K562 (cell line): ENCODE measurements around the gene PPP6R3. TPM values are rescaled to one million over a fixed set of nuclear protein-coding genes. Genes with fewer than 3 reads are reported as not detected.

Experiments used
- ATF7 ChIP-seq: fragments of 450-650 bp; IDR thresholded peaks from 2 replicates; pipeline ENCODE4 v1.7.1; 2014; ENCODE audit warnings: mild to moderate bottlenecking, moderate library complexity
- KAT7 ChIP-seq: sonication (generic); formaldehyde crosslinking; IDR thresholded peaks from 2 replicates; pipeline ENCODE4 v1.8.0; 2022; ENCODE audit warnings: missing genetic modification reagents, mild to moderate bottlenecking, borderline replicate concordance
- NFE2L1 ChIP-seq: fragments of 450-650 bp; IDR thresholded peaks from 2 replicates; pipeline ENCODE4 v1.6.1; 2016; ENCODE audit warnings: missing genetic modification characterization, low read depth, mild to moderate bottlenecking, missing compliant biosample characterization, moderate library complexity, borderline replicate concordance
- RBM39 ChIP-seq: fragments of 200-400 bp; formaldehyde crosslinking; optimal IDR thresholded peaks from 2 replicates; pipeline ENCODE3; 2018; ENCODE audit warnings: low read depth, low read length
- SAFB2 ChIP-seq: fragments of 200-400 bp; formaldehyde crosslinking; IDR thresholded peaks from 2 replicates; pipeline ENCODE4 v1.6.1; 2018; ENCODE audit warnings: borderline replicate concordance, low read length, low read depth, moderate library complexity; ENCODE audit not compliant: severe bottlenecking
- SIRT6 ChIP-seq: IDR thresholded peaks from one replicate; pipeline ENCODE4 v1.6.1; 2012; ENCODE audit warnings: low read depth, mild to moderate bottlenecking, control low read depth, inconsistent platforms, low read length, moderate library complexity
- STAG1 ChIP-seq: sonication (generic); formaldehyde crosslinking; IDR thresholded peaks from 2 replicates; pipeline ENCODE4 v1.5.0; 2020; ENCODE audit warnings: missing genetic modification reagents, borderline replicate concordance
- TEAD2 ChIP-seq: fragments of 450-650 bp; IDR thresholded peaks from 2 replicates; pipeline ENCODE4 v1.6.1; 2016; ENCODE audit warnings: missing genetic modification characterization, control low read depth, missing compliant biosample characterization
- TRIM28 ChIP-seq: fragments of 450-650 bp; IDR thresholded peaks from 2 replicates; pipeline ENCODE4 v1.6.1; 2017
- ZNF263 ChIP-seq: sonication (generic); formaldehyde crosslinking; IDR thresholded peaks from 2 replicates; pipeline ENCODE4 v1.8.0; 2022; ENCODE audit warnings: mild to moderate bottlenecking, missing genetic modification reagents, borderline replicate concordance
- ZNF354B ChIP-seq: fragments of 250-450 bp; sonication (Bioruptor Pico); IDR thresholded peaks from 2 replicates; pipeline ENCODE4 v1.4.0; 2020
- ZNF586 ChIP-seq: fragments of 450-650 bp; formaldehyde crosslinking; conservative IDR thresholded peaks from 2 replicates; pipeline ENCODE4 v1.4.0; 2020; ENCODE audit warnings: mild to moderate bottlenecking, moderate library complexity
- polyA plus RNA-seq, 8 experiments: library from polyadenylated mRNA; depleted of rRNA in 4 of 8; stranded (reverse) in 5 of 8; unstranded in 3 of 8; fragments of >200 nt; fragmentation: Nextera tagmentation in 2 of 8; fragmentation: Illumina TruSeq in 1 of 8; extraction: Ambion mirVana in 2 of 8; extraction: Trizol in 1 of 8; gene quantifications; 2 replicates each; pipeline versions ENCODE4 v1.2.1 to v1.2.3, GENCODE V29; 2011 to 2014; ENCODE audit warnings: inconsistent platforms in 1 of 8, missing spikeins in 1 of 8
- total RNA-seq, 7 experiments: library from RNA; depleted of rRNA in 6 of 7; stranded (reverse); fragments of >200 nt in 6 of 7; fragmentation: Illumina TruSeq in 2 of 7; extraction: Trizol in 2 of 7; gene quantifications; 2 replicates each; pipeline versions ENCODE4 v1.2.1 to v1.2.3, GENCODE V29; 2011 to 2021; ENCODE audit warnings: low replicate concordance in 1 of 7
- TF ChIP-seq, protein P1 (sequence below): fragments of 250-450 bp; sonication (Bioruptor Pico); IDR thresholded peaks from 2 replicates; pipeline ENCODE4 v1.5.0; 2021; ENCODE audit warnings: mild to moderate bottlenecking, borderline replicate concordance
- TF ChIP-seq, protein P2 (sequence below), 2 experiments: fragments of 450-650 bp; formaldehyde crosslinking in 1 of 2; IDR thresholded peaks; 2 replicates each; pipeline versions ENCODE4 v1.4.0 to v1.6.1; 2014 to 2020; ENCODE audit warnings: mild to moderate bottlenecking in 2 of 2, borderline replicate concordance in 1 of 2, low read depth in 1 of 2
- TF ChIP-seq, protein P3 (sequence below): fragments of 450-650 bp; formaldehyde crosslinking; IDR thresholded peaks from 2 replicates; pipeline ENCODE4 v1.4.0; 2020; ENCODE audit warnings: mild to moderate bottlenecking, moderate library complexity
- TF ChIP-seq, protein P4 (sequence below): fragments of 250-450 bp; sonication (Bioruptor Pico); IDR thresholded peaks from 2 replicates; pipeline ENCODE4 v1.8.0; 2021; ENCODE audit warnings: borderline replicate concordance, mild to moderate bottlenecking, moderate library complexity; ENCODE audit not compliant: poor library complexity, severe bottlenecking

PPP6R3 gene
- total and polyA plus RNA-seq, 9 of the 15 experiments (the other 6 are each of a cell fraction or from before 2014, with no cell fraction given) = 20.3 to 117 (median 80.6) TPM

DNA sequence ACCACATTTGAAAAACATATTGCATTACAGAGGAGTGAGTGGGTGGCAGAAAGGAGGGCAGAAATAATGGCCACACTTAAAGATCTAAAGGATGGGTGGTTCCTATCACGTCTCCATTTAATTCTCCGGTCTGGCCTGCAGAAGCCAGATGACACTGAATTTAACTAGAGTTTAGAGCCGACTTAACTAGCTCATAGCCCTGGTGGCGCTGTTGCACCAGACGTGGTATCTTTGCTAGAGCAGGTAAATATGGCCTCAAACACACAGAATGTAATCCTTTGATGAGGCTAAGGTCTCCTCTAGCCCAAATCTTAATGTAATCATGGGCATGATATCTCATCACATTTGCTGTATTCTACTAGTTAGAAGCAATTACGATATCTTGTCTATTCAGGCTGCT, 172.2 kb downstream of the PPP6R3 start (continued):
- TF ChIP-seq, protein P1, sequence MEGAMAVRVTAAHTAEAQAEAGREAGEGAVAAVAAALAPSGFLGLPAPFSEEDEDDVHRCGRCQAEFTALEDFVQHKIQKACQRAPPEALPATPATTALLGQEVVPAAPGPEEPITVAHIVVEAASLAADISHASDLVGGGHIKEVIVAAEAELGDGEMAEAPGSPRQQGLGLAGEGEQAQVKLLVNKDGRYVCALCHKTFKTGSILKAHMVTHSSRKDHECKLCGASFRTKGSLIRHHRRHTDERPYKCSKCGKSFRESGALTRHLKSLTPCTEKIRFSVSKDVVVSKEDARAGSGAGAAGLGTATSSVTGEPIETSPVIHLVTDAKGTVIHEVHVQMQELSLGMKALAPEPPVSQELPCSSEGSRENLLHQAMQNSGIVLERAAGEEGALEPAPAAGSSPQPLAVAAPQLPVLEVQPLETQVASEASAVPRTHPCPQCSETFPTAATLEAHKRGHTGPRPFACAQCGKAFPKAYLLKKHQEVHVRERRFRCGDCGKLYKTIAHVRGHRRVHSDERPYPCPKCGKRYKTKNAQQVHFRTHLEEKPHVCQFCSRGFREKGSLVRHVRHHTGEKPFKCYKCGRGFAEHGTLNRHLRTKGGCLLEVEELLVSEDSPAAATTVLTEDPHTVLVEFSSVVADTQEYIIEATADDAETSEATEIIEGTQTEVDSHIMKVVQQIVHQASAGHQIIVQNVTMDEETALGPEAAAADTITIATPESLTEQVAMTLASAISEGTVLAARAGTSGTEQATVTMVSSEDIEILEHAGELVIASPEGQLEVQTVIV (CRISPR knock-in tag) = no peak
- TF ChIP-seq NFE2L1 (tag) = no peak
- TF ChIP-seq TEAD2 (tag) = no peak
- TF ChIP-seq, protein P2, sequence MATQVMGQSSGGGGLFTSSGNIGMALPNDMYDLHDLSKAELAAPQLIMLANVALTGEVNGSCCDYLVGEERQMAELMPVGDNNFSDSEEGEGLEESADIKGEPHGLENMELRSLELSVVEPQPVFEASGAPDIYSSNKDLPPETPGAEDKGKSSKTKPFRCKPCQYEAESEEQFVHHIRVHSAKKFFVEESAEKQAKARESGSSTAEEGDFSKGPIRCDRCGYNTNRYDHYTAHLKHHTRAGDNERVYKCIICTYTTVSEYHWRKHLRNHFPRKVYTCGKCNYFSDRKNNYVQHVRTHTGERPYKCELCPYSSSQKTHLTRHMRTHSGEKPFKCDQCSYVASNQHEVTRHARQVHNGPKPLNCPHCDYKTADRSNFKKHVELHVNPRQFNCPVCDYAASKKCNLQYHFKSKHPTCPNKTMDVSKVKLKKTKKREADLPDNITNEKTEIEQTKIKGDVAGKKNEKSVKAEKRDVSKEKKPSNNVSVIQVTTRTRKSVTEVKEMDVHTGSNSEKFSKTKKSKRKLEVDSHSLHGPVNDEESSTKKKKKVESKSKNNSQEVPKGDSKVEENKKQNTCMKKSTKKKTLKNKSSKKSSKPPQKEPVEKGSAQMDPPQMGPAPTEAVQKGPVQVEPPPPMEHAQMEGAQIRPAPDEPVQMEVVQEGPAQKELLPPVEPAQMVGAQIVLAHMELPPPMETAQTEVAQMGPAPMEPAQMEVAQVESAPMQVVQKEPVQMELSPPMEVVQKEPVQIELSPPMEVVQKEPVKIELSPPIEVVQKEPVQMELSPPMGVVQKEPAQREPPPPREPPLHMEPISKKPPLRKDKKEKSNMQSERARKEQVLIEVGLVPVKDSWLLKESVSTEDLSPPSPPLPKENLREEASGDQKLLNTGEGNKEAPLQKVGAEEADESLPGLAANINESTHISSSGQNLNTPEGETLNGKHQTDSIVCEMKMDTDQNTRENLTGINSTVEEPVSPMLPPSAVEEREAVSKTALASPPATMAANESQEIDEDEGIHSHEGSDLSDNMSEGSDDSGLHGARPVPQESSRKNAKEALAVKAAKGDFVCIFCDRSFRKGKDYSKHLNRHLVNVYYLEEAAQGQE (IDR thresholded peaks at IDR 0.05; ENCODE audit: borderline replicate concordance) = peak; percentile 83
- TF ChIP-seq, protein P2 (CRISPR knock-in tag; IDR thresholded peaks at IDR 0.05; ENCODE audit: low read depth) = no peak
- no peak for TF ChIP-seq ZNF354B (CRISPR knock-in tag)
- TF ChIP-seq SIRT6 = no peak
- no peak for TF ChIP-seq ZNF263 (CRISPR knock-in tag)
- peak; percentile 72; the same call in 1 of the 2 replicates for TF ChIP-seq STAG1 (CRISPR knock-in tag)
- TF ChIP-seq SAFB2 = no peak
- TF ChIP-seq, protein P3, sequence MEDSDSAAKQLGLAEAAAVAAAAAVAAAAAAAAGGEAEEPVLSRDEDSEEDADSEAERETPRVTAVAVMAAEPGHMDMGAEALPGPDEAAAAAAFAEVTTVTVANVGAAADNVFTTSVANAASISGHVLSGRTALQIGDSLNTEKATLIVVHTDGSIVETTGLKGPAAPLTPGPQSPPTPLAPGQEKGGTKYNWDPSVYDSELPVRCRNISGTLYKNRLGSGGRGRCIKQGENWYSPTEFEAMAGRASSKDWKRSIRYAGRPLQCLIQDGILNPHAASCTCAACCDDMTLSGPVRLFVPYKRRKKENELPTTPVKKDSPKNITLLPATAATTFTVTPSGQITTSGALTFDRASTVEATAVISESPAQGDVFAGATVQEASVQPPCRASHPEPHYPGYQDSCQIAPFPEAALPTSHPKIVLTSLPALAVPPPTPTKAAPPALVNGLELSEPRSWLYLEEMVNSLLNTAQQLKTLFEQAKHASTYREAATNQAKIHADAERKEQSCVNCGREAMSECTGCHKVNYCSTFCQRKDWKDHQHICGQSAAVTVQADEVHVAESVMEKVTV (CRISPR knock-in tag) = peak; percentile 55; the same call in 1 of the 2 replicates
- TF ChIP-seq KAT7 = no peak
- no peak for TF ChIP-seq ATF7
- no peak for TF ChIP-seq RBM39
- TF ChIP-seq TRIM28 = no peak
- TF ChIP-seq, protein P4, sequence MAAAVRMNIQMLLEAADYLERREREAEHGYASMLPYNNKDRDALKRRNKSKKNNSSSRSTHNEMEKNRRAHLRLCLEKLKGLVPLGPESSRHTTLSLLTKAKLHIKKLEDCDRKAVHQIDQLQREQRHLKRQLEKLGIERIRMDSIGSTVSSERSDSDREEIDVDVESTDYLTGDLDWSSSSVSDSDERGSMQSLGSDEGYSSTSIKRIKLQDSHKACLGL (CRISPR knock-in tag) = no peak
- no peak for TF ChIP-seq ZNF586 (CRISPR knock-in tag)
